Subcutaneous adipose tissue (tissue), 4 donors: ENCODE data around the gene CSRNP2. TPM values are rescaled to one million over a fixed set of nuclear protein-coding genes. Genes with fewer than 3 reads are reported as not detected.

Source experiments
- total RNA-seq, 4 donors: library from RNA; depleted of rRNA; stranded (reverse); fragments of >200 nt; gene quantifications; one replicate each; pipeline ENCODE4 v1.1.0, GENCODE V29; 2016
- TF ChIP-seq, protein P1 (sequence below): fragments of 450-650 bp; IDR thresholded peaks from one replicate; pipeline ENCODE4 v1.5.1; 2016; ENCODE audit warnings: low read depth, mild to moderate bottlenecking, control low read depth, antibody characterized with exemption, moderate library complexity

The CSRNP2 gene
- total RNA-seq, 4 donors from 2014 or later: 19.9 to 23.6 (median 21.5) TPM

DNA sequence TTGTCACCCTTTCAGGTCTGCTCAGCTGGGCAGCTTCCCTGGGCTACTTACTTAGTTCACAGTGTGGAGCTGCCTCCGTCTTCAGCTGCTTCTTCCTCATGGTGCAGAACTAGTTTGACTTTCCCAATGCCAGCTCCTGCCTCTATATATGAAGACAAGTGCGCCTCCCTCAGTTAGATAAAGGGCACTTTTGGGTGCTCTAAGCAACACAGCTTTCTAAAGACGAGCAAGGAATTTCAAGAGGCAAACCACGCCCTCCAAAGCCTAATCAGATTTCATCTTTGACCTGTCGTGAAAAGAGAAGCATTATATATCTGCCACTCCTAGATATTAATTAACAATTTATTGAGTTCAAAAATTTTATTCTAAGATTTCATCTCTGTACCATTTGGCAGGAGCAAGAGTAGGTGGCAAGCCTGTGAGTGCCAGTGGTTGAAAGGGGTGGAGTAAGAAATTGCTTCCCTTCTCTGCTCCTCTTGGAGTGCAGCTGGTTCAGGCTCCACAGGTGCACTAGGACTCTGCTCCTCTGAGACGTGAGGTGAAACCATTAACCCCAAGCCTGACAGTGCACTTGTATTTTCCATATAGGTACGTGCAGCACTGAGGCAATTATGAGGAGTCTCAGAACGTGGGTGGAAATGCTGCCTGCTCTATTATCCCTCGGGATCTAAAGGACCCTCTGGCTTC lies 55.1 kb downstream of the CSRNP2 start:
- TF ChIP-seq, protein P1, sequence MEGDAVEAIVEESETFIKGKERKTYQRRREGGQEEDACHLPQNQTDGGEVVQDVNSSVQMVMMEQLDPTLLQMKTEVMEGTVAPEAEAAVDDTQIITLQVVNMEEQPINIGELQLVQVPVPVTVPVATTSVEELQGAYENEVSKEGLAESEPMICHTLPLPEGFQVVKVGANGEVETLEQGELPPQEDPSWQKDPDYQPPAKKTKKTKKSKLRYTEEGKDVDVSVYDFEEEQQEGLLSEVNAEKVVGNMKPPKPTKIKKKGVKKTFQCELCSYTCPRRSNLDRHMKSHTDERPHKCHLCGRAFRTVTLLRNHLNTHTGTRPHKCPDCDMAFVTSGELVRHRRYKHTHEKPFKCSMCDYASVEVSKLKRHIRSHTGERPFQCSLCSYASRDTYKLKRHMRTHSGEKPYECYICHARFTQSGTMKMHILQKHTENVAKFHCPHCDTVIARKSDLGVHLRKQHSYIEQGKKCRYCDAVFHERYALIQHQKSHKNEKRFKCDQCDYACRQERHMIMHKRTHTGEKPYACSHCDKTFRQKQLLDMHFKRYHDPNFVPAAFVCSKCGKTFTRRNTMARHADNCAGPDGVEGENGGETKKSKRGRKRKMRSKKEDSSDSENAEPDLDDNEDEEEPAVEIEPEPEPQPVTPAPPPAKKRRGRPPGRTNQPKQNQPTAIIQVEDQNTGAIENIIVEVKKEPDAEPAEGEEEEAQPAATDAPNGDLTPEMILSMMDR: no peak

DNA sequence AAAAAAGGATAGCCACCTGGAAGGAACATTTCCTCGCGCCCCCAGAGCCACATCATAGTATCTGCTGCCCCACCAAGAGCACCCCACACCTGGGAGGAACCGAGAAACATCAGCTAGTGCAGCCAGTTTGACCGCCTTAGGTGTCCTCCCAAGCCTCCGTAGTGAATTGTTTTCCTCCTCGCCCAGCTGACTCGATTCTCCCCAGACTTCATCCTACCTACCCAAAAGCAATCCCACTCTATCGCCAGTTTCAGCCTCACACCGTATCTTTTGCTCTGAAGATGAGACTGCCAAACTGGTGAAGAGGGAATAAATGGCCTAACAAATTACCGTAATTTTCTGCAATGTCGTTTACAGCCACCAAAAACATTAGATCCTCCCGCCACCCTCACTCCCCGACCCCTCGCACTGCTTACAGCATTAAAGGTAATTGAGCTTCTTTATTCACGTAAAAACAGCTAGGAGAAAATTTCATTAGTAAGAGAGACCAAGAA lies 56.0 kb downstream of the CSRNP2 start:
- TF ChIP-seq, protein P1: no peak

DNA sequence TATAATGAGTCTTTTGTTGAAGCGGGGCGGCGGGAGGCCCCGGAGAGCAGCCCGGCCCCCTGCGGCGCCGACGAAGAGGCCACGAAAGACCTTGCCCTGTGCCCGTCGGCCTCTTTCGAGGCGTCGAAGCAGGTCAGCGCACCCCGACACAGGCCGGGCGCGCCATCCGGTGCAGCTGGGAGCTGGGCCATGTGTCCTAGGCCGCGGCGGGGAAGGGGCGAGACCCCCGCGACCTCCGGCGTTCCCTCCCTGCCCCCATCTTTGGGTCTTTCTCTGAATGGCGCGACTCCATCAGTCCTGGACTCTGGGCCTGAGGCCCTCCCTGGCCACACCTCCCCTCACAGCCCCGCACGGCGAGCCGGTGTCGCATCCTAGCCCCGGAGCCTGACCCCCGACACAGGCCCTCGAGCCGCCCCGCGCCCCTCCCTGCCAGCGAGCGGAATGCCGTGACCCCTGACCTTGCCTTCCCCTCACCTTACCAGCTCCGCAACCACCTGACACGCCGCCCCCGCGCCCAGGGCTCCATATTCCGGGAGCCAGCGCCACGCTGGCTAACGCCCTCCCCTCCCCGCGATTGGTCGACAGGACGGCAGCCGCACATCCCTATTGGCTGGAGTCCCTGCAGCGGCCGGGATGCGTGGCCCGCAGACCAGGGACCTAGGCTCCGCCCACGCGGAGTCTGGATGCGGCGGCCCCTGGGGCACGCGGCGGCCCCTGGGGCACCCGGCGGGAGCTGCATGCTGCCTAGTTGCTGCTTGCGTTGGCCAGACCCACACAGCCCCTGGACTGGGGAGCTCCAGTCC lies 57.4 kb downstream of the CSRNP2 start, which contains the start of gene SLC11A2:
TSS of gene SLC11A2 (minus strand) at position 549 of the 803 bp plus-strand sequence. CDS start 15,656 bp downstream, outside the sequence.
- TF ChIP-seq, protein P1: no peak

DNA sequence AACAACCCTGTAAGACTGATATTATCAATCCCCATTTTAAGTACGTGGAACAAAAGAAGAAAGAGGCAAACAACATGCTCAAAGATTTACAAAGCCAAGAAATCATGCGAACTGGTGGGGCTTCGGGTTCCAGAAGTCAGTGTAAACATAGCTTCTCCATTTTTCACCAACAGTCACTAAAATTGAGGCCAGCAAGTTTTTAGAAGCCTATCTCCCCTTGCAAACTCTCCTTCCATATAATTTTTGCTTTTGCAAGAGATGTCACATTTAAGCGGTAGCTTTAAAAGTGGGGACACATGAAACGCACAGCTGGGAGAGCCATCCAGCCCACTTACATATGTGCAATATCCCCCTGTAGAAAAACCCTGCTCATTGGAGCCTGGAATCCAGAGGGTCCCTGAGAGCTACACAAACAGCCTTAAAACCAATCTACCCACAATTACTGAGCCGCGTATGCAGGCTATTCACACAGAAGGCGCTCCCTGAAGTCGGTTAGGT lies 58.0 kb downstream of the CSRNP2 start:
- TF ChIP-seq, protein P1: no peak

DNA sequence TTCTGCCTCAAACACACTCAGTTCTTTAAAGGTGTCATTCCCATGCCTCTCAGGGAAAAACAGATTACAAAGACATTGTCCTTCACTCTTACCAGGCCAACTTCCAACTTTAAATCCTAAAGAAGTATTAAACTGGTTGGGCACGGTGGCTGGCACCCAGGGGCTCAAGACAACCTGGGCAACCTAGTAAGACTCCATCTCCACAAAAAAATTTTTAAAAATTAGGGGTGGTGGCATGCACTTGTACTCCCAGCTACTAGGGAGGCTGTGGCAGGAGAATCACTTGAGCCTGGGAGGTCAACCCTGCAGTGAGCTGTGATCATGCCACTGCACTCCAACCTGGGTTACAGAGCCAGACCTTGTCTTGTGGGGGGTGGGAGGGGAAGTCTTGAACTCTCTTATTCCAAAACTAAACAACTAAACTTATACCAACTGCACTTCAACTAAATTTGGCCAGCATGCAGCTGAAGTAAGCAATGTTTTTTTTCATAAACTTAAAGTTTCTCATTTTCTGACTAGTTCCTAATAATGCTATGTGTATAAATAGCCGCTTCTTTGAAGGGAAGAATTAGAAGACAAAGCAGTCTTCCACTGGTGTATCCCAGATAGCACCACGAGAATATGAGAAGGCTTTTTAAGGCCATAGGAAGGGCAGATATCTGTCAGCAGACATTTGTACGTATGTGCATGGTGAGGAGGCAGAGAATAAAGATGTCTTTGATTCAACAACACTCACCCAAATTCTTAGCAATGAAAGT lies 59.6 kb downstream of the CSRNP2 start:
- TF ChIP-seq, protein P1: no peak

DNA sequence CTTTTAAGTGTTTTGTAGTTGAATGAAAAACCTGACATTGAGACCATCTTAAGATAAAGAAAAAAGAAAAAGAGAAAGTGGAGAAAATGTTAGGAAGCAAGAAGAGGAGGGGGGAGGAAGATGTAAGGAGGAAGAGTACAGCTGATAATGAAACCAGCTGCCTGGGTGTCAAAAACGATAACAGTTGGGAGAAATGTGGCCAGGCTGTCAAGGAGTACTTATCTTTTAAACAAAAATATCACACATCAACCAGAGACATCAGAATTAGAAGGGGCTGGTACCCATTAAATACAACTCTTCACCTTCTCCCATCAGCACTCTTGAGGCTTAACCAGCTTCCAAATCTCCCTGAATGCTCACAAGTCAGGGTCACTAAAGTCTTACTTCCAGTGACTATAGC lies 61.7 kb downstream of the CSRNP2 start:
- TF ChIP-seq, protein P1: no peak
